Neural progenitor cell (in vitro differentiated cells): ENCODE results near the gene BPIFB4.
"Not testable (repeated sequence)": the region's sequence is repeated elsewhere in the genome, so short reads cannot be mapped to it uniquely, and the experiment has no call there.

Experiments used
- CTCF ChIP-seq: fragments of 200-600 bp; sonication (generic); IDR thresholded peaks from 2 replicates; pipeline ENCODE4 v1.5.1; 2017; ENCODE audit warnings: antibody characterized with exemption, mild to moderate bottlenecking
- EZH2 ChIP-seq: fragments of 200-600 bp; sonication (generic); IDR thresholded peaks from 2 replicates; pipeline ENCODE4 v1.6.1; 2017; ENCODE audit warnings: antibody characterized with exemption, mild to moderate bottlenecking, moderate library complexity
- EZH2phosphoT487 ChIP-seq: fragments of 200-600 bp; sonication (generic); IDR thresholded peaks from 2 replicates; pipeline ENCODE4 v1.6.1; 2017; ENCODE audit warnings: antibody characterized with exemption

GRCh38 chr20:33122297-33122696, 42.9 kb downstream of the BPIFB4 start:
- not testable (repeated sequence) for TF ChIP-seq CTCF, EZH2phosphoT487, EZH2
